Activated naive CD4-positive, alpha-beta T cell treated with anti-CD3 and anti-CD28 coated beads, Interleukin-2, amount 10 ng/mL, durations not matched to agents 7 days and 5 days (primary cell): Measurements from ENCODE around the gene STAC.

Experiments
- CTCF ChIA-PET: fragments of 350-600 bp; sonication (Branson Sonifier 250); formaldehyde crosslinking; loops from one replicate; lab custom pipeline; 2021; ENCODE audit warnings: antibody characterized with exemption; lab: Charles Lee
- DNase-seq: peaks from one replicate; pipeline ENCODE4 v3.0.0-alpha.2; 2020
- H3K27ac Mint-ChIP-seq: one replicate; pipeline ENCODE4 v1.8.0; 2021; ENCODE audit warnings: mild to moderate bottlenecking, moderate library complexity, mixed read lengths
- H3K27me3 Mint-ChIP-seq: one replicate; pipeline ENCODE4 v1.8.0; 2021; ENCODE audit warnings: mild to moderate bottlenecking, mixed read lengths
- H3K36me3 Mint-ChIP-seq: one replicate; pipeline ENCODE4 v1.8.0; 2021; ENCODE audit warnings: mixed read lengths
- H3K4me1 Mint-ChIP-seq: one replicate; pipeline ENCODE4 v1.8.0; 2021; ENCODE audit warnings: mixed read lengths
- H3K4me3 Mint-ChIP-seq: one replicate; pipeline ENCODE4 v1.8.0; 2021; ENCODE audit warnings: mild to moderate bottlenecking, moderate library complexity, mixed read lengths
- H3K9me3 Mint-ChIP-seq: one replicate; pipeline ENCODE4 v1.8.0; 2021; ENCODE audit warnings: mixed read lengths

The STAC gene

DNA sequence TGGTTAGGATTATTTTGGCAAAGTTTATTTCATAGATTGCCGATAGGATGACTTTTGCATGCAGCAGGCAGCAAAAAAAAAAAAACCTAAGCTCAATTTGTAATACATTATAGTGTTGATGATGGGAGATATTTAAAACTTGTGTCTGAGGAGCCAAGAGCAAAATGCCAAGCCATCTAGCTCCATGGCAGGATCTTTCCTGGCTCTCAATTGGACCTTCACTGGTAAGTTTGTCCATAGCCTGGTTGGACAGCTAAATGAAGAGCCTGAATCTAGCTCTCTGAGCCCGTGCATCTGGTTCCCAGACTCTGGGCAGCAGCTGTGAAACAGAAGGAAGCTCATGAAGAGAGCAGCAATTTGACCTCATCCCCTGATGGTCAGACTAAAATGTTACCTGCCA is 17.5 kb downstream of the STAC start:
- Mint-ChIP-seq H3K4me3 (no peak overlapping the region), H3K4me1 (no peaks in the 10 kb centered on the region), H3K9me3 (no peaks in the 10 kb centered on the region), H3K36me3 (no peaks in the 10 kb centered on the region), H3K27ac (no peak overlapping the region), H3K27me3 (no peaks in the 10 kb centered on the region)
- DNase-seq = no peak
- CTCF ChIA-PET = no interaction called here

DNA sequence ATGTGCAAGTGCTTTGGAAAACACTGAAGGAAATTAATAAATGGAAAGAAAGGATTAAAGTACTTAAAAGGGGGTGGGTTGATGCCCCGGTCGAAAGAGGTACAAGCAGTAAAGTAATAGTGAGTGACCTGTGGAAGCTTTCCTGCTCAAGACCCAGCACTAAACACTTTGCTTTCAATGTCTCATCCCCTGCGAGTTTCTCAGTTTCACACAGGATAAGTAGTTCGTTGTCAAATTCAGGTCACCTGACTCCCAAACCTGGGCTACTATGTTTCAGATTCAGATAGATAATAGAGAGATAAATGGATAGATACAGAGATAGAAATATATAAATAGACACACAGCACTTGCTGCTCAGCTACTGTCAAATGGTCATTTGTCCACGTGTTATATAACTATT is 19.6 kb downstream of the STAC start:
- Mint-ChIP-seq H3K9me3 (no peaks in the 10 kb centered on the region), H3K36me3 (no peaks in the 10 kb centered on the region), H3K27ac (no peak overlapping the region), H3K4me1 (no peaks in the 10 kb centered on the region), H3K27me3 (no peaks in the 10 kb centered on the region), H3K4me3 (no peak overlapping the region)
- no peak for DNase-seq
- CTCF ChIA-PET = no interaction called here

DNA sequence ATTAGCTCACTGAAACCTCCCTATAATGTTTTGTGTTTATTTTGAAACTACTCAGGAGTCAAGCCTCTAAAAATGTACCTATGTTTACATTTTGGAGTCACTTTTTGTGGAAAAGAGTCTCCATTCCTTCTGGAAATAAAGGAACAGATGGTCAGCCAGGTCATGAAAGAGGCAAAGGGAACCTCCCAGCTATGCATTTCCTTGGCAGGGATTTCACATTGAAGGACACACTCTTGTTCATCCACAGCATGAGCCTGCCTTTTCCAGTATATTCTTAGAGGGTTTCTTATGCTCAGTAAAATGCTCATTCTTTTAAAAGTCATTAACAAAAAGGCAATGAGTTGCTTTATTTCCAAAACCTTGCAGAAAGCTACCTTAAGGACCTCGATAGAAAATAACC is 20.8 kb downstream of the STAC start:
- Mint-ChIP-seq H3K9me3 (no peaks in the 10 kb centered on the region), H3K4me3 (no peak overlapping the region), H3K36me3 (no peaks in the 10 kb centered on the region), H3K4me1 (no peaks in the 10 kb centered on the region), H3K27me3 (no peaks in the 10 kb centered on the region), H3K27ac (no peak overlapping the region)
- DNase-seq = no peak
- CTCF ChIA-PET = no interaction called here

DNA sequence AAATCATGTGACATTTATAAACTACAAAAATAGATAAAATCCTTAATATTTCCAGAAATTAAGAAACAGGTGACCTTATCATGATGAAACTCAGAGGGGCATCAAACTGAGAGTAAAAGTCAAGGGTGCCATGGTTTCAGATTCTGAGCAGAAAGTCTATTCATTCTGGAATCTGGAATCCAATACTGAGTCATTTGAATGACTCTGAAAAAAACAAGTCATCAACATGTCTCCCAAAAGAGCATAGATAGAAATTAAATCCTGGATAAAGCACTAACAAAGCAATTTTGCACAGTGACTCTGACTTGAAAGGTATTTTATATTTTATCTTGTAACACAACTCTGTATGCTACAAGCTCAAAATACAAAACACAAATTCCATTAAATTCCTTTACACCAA is 23.4 kb downstream of the STAC start:
- CTCF ChIA-PET = no interaction called here

DNA sequence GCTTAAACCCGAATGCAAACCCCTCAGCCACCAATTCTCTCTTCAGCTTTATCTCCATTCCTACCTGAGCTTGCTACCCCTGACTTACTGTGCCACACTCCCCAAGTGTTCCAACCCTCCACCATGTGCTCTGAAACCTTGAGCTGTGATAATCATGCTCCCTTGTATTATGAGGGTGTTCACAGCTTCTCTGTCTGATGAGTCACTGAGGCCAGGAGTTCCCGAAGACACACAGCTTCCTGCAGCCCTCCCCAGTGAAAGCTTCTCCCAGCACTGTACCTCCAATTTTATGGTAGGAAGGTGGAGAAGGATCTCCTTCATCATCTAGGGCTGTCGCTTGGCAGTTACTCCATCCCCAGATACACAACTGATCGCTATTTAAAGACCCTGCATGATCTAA is 24.9 kb downstream of the STAC start:
- Mint-ChIP-seq H3K27ac (no peak overlapping the region), H3K9me3 (no peaks in the 10 kb centered on the region), H3K4me1 (no peaks in the 10 kb centered on the region), H3K27me3 (no peaks in the 10 kb centered on the region), H3K36me3 (no peaks in the 10 kb centered on the region), H3K4me3 (no peak overlapping the region)
- DNase-seq = no peak
- CTCF ChIA-PET = interaction anchor here (0.6 kb wide), 1 partner anchor 484 kb away, joined by 3 read pairs; no protein-coding TSS in a partner anchor

More for the DNA sequence above, 23.4 kb downstream of the STAC start:
- Mint-ChIP-seq H3K27ac (no peak overlapping the region), H3K36me3 (no peaks in the 10 kb centered on the region), H3K4me3 (no peak overlapping the region), H3K27me3 (no peaks in the 10 kb centered on the region), H3K4me1 (no peaks in the 10 kb centered on the region), H3K9me3 (no peaks in the 10 kb centered on the region)
- DNase-seq = no peak

DNA sequence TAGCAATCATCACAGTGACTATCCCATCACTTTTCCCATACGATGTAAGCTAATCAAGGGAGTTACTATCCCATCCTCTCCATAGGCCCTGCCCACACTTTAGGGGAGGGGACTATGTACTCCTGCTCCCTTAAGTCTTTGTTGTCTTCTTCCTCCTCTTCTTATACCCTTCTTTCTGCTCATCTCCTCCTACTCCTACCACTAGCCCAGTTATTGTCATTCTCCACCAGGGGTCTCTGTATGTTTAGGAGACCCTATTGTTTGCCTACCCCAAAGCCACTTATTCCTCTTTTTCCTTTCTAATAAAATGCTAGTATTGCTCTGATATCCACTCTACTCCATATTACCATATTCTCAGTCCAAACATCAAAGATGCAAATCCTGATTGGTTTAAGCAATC is 27.8 kb downstream of the STAC start:
- no peak for DNase-seq
- CTCF ChIA-PET = no interaction called here
- Mint-ChIP-seq H3K36me3 (no peaks in the 10 kb centered on the region), H3K4me1 (no peaks in the 10 kb centered on the region), H3K9me3 (no peaks in the 10 kb centered on the region), H3K4me3 (no peak overlapping the region), H3K27me3 (no peaks in the 10 kb centered on the region), H3K27ac (no peak overlapping the region)

DNA sequence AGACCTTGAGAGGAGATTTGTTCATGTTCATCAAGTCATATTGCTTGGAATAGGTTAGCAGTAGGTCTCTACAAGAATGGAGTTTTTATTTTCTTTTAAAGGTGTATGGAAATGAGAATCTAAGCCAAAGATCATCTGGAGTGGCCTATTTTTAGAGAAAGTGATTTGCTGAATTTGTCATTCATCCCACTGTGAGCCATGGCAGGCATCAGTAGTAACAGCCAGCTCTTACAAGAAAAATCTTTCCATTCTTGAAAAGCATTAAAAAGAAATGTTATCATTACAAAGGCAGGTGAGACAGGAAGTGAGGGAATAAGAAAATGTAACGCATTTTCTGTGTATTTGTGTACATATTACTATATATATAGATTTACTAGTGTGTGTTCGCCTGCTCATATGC is 29.6 kb downstream of the STAC start:
- CTCF ChIA-PET = no interaction called here
- Mint-ChIP-seq H3K27me3 (no peaks in the 10 kb centered on the region), H3K4me3 (no peak overlapping the region), H3K36me3 (no peaks in the 10 kb centered on the region), H3K27ac (no peak overlapping the region), H3K4me1 (no peaks in the 10 kb centered on the region), H3K9me3 (no peaks in the 10 kb centered on the region)
- DNase-seq = no peak

DNA sequence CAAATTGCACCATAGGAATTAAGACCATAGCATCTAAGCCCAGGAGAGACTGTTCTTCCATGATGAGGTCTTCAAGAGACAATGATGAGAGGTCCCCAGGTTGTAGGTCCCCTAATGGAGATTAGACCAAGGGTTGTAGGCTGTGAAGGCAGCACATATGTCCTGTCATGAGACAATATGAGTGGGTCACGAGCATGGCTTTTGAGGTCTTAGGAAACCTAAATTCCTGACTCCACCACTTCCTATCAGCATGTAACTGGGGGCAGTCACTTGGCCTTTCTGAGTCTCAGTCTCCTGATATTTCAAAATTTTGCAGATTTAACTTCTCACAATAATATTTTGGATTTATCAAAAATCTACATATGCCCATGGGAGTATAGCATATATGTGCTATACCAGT is 31.3 kb downstream of the STAC start:
- no peak for DNase-seq
- Mint-ChIP-seq H3K27me3 (no peaks in the 10 kb centered on the region), H3K4me1 (no peaks in the 10 kb centered on the region), H3K36me3 (no peaks in the 10 kb centered on the region), H3K4me3 (no peak overlapping the region), H3K27ac (no peak overlapping the region), H3K9me3 (peaks cover 2% of the 10 kb centered on the region)
- CTCF ChIA-PET = no interaction called here

DNA sequence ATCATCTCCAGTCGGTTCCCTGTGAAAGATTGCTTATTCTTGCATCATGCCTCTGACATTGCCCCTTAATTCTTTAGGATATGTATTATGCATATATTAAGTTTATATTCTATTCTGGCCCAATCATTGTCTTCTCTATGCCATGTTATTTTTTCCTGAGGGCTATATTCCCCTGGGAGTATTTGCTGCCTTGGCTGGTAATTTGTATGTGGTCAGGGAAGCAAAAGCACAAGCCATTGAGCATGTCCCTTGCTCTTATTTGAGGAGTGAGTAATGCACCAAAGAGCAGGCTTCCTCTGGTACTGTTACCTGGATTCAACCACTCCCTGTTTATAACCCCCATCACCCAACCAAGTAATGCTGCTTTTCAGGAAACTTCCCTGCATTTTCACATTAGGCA is 36.3 kb downstream of the STAC start:
- no peak for DNase-seq
- Mint-ChIP-seq H3K4me3 (no peak overlapping the region), H3K36me3 (no peaks in the 10 kb centered on the region), H3K27ac (no peak overlapping the region), H3K27me3 (no peaks in the 10 kb centered on the region), H3K4me1 (no peaks in the 10 kb centered on the region), H3K9me3 (peaks cover 2% of the 10 kb centered on the region)
- CTCF ChIA-PET = no interaction called here

DNA sequence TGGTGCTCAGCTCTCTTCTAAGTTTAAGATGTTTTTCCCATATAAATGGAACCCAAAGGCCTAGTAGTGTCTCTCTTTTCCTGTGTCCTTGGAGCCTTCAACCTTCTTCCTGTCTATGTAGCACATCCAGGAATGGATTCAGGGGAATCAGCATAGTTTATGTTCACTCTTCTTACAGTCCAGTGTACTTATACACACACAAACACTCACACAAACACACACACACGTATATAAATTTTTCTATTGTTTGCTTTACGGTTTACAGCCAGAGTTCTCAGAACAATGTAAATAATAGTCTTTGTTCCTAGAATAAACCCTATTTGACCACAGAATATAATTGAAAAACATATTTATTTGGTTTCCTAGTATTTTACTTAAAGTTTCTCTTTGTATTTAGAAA is 36.9 kb downstream of the STAC start:
- CTCF ChIA-PET = no interaction called here

DNA sequence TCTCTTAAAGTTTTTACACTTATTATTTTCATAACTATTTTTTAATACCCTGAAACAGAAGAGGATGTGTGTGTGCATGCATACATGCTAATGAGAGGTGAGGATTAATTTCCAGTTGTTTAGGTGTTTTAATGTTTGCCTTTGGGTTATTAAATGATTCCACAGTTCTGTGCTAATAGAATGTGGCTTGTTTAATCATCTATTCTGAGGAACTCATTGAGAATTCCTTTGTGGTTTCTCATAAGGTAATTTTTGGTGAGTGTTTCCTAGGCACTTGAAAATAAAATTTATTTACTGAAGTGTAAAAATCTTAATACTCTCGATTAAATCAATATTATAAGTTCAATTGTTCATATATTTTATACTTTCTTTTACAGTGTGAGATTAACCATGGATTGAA is 38.0 kb downstream of the STAC start:
- Mint-ChIP-seq H3K27ac (no peak overlapping the region), H3K36me3 (no peaks in the 10 kb centered on the region)

More for the DNA sequence above, 36.9 kb downstream of the STAC start:
- peaks cover 2% of the 10 kb centered on the region for H3K9me3 Mint-ChIP-seq
- no peaks in the 10 kb centered on the region for H3K27me3 Mint-ChIP-seq
- no peak overlapping the region for H3K4me3 Mint-ChIP-seq
- H3K36me3 Mint-ChIP-seq = no peaks in the 10 kb centered on the region
- no peaks in the 10 kb centered on the region for H3K4me1 Mint-ChIP-seq
- no peak overlapping the region for H3K27ac Mint-ChIP-seq
- DNase-seq = no peak

DNA sequence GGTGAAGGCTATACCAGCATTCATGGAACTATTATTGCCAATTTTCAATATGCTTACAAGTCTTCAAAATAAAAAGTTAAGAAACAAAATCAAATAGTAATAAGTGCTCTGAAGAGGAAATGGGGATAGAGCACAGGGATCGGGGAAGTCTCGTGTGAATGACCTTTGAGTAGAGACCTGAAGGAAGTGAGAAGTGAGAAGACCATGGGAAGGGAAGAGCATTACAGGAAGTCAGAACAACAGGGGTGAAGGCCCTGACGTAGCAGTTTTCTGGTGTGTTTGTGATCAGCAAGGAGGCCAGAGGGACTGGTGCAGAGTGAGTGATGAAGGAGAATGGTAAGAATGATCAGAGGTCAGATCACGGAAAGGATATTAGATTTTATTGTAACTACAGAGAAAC is 48.1 kb downstream of the STAC start:
- Mint-ChIP-seq H3K27ac (no peak overlapping the region), H3K36me3 (no peaks in the 10 kb centered on the region), H3K4me1 (no peaks in the 10 kb centered on the region), H3K9me3 (no peaks in the 10 kb centered on the region), H3K27me3 (no peaks in the 10 kb centered on the region), H3K4me3 (no peak overlapping the region)
- CTCF ChIA-PET = no interaction called here
- no peak for DNase-seq

More for the DNA sequence above, 38.0 kb downstream of the STAC start:
- Mint-ChIP-seq H3K4me3 (no peak overlapping the region), H3K4me1 (no peaks in the 10 kb centered on the region), H3K27me3 (no peaks in the 10 kb centered on the region), H3K9me3 (peaks cover 2% of the 10 kb centered on the region)
- CTCF ChIA-PET = no interaction called here
- no peak for DNase-seq

DNA sequence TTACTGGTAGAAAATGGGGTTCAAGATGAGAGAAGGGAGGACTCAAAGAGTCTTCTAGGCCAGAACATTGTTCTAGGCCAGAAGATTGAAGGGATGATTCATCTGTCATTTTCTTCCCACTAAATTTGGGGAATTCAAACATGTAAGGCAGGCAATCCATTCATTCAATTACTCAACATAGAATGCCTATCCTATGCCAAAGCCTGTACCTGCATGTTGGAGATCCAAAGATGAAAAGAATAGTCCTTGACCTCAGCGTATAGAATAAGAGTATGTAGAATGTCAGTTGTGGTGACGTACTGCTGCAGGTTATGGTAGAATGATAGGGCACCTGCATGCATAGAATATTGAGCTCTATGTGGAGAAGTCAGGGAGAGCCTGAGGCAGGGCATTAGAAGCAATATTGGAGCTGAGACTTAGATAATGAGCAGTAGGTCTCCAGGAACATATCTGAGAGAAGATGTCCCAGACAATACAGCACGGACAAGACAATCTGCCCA is 49.7 kb downstream of the STAC start:
- H3K36me3 Mint-ChIP-seq = no peaks in the 10 kb centered on the region
- CTCF ChIA-PET = no interaction called here
- no peaks in the 10 kb centered on the region for H3K27me3 Mint-ChIP-seq
- no peak overlapping the region for H3K27ac Mint-ChIP-seq
- H3K9me3 Mint-ChIP-seq = no peaks in the 10 kb centered on the region
- DNase-seq = no peak
- no peak overlapping the region for H3K4me3 Mint-ChIP-seq
- no peaks in the 10 kb centered on the region for H3K4me1 Mint-ChIP-seq

DNA sequence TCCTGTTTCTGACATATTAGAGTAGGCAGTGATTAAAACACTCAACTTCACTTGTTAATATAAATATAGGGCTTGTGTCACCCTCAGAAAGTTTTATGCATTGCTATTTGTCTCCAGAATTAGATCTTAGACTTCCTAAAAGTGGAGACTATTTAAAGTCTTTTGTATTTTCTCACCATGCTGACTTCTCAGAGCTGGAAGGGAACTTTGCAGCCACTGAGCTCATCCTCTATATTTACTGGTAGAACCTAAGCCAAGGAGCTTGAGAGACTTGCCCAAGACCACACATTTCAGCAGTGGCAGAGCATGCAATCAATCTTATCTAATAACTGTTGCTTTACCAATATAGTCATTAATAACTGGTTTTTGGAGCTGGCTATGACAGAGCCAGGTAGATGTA is 53.2 kb downstream of the STAC start:
- Mint-ChIP-seq H3K27ac (no peak overlapping the region), H3K36me3 (no peaks in the 10 kb centered on the region), H3K4me1 (no peaks in the 10 kb centered on the region), H3K4me3 (no peak overlapping the region), H3K9me3 (no peaks in the 10 kb centered on the region), H3K27me3 (no peaks in the 10 kb centered on the region)
- no peak for DNase-seq
- CTCF ChIA-PET = no interaction called here

DNA sequence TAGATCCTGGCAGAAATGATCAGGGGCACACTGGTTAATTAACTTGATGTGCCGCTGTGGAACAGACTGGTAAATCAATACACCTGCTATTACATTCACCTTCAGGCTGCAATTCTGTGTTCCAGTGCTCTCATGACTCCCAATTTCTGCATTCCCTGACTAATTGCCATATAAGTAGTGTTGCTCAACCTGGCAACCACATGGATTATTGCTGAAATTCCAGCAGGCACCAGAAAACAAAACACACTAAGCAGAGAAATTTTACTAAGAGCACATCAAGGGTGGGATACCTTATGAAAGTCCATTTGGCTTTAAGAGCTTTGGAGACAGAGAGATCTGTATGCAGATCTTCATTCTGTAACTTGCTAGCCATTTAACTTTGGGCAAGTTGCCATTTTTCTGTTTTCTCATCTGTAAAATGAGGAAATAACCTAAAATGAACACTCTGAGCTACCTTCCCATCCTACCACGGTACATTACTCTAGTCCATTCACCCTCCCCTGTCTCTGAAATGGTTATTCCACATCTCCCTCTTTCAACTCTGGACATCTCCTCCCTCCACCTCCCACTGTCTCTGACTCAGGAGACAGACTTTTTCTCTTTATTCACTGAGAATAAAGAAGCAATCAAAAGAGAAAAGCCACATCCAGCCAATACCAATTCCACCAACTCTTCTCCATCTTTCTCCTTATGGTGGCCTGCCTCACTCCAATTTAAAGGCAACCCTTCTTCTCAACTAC is 54.6 kb downstream of the STAC start:
- Mint-ChIP-seq H3K4me3 (no peak overlapping the region), H3K27me3 (no peaks in the 10 kb centered on the region), H3K27ac (no peak overlapping the region), H3K36me3 (no peaks in the 10 kb centered on the region), H3K9me3 (no peaks in the 10 kb centered on the region), H3K4me1 (no peaks in the 10 kb centered on the region)
- DNase-seq = no peak
- CTCF ChIA-PET = no interaction called here
